BLaER1 (cell line): ENCODE measurements around the gene MRPS2.

Experiments used
- H3K27ac ChIP-seq: shearing (Covaris generic); formaldehyde crosslinking; 2 replicates; pipeline ENCODE4 v1.8.1; 2022
- H3K27me3 ChIP-seq: shearing (Covaris generic); formaldehyde crosslinking; 2 replicates; pipeline ENCODE4 v1.8.1; 2022
- H3K36me3 ChIP-seq: shearing (Covaris generic); formaldehyde crosslinking; 2 replicates; pipeline ENCODE4 v1.8.1; 2022
- H3K4me1 ChIP-seq: shearing (Covaris generic); formaldehyde crosslinking; 2 replicates; pipeline ENCODE4 v1.8.1; 2022
- H3K4me2 ChIP-seq: shearing (Covaris generic); formaldehyde crosslinking; 2 replicates; pipeline ENCODE4 v1.8.1; 2022
- H3K4me3 ChIP-seq: shearing (Covaris generic); formaldehyde crosslinking; 2 replicates; pipeline ENCODE4 v1.8.1; 2022
- H3K9ac ChIP-seq: shearing (Covaris generic); formaldehyde crosslinking; 2 replicates; pipeline ENCODE4 v1.8.1; 2022
- H3K9me3 ChIP-seq: shearing (Covaris generic); formaldehyde crosslinking; 2 replicates; pipeline ENCODE4 v1.8.1; 2022
- H4K20me1 ChIP-seq: shearing (Covaris generic); formaldehyde crosslinking; 2 replicates; pipeline ENCODE4 v1.8.1; 2022
- Cebpa-rat ChIP-seq: shearing (Covaris generic); IDR thresholded peaks from 2 replicates; pipeline ENCODE4 v1.8.1; 2022

Gene MRPS2

GRCh38 chr9:135504262-135505243 lies 4.1 kb downstream of the MRPS2 start:
- no peaks in the 10 kb centered on the region for H3K27me3 ChIP-seq
- peaks cover 11% of the 10 kb centered on the region for H3K4me1 ChIP-seq
- H3K9ac ChIP-seq = no peak overlapping the region
- H3K4me3 ChIP-seq = no peak overlapping the region
- H3K36me3 ChIP-seq = peaks cover 47% of the 10 kb centered on the region
- H3K4me2 ChIP-seq = no peak overlapping the region
- no peak overlapping the region for H3K27ac ChIP-seq
- peaks cover 16% of the 10 kb centered on the region for H3K9me3 ChIP-seq
- peaks cover 53% of the 10 kb centered on the region for H4K20me1 ChIP-seq
- TF ChIP-seq Cebpa-rat = no peak

- TF ChIP-seq Cebpa-rat = no peak
- H3K4me3 ChIP-seq = no peak overlapping the region
- H3K9ac ChIP-seq = no peak overlapping the region
- H3K4me2 ChIP-seq = no peak overlapping the region
- peaks cover 53% of the 10 kb centered on the region for H4K20me1 ChIP-seq
- H3K27ac ChIP-seq = no peak overlapping the region
- H3K27me3 ChIP-seq = no peaks in the 10 kb centered on the region
- H3K9me3 ChIP-seq = peaks cover 20% of the 10 kb centered on the region
- peaks cover 10% of the 10 kb centered on the region for H3K4me1 ChIP-seq
- peaks cover 47% of the 10 kb centered on the region for H3K36me3 ChIP-seq
These were observed 5.1 kb downstream of the MRPS2 start for GRCh38 chr9:135505406-135506187.

- Histone ChIP-seq H3K36me3 (peaks cover 46% of the 10 kb centered on the region), H3K4me1 (peaks cover 10% of the 10 kb centered on the region), H3K4me3 (no peak overlapping the region), H3K4me2 (no peak overlapping the region), H3K27ac (no peak overlapping the region), H3K9me3 (peaks cover 20% of the 10 kb centered on the region), H3K27me3 (no peaks in the 10 kb centered on the region), H4K20me1 (peaks cover 46% of the 10 kb centered on the region), H3K9ac (no peak overlapping the region)
- TF ChIP-seq Cebpa-rat = no peak
These were observed 6.0 kb downstream of the MRPS2 start for GRCh38 chr9:135506327-135507103.

GRCh38 chr9:135507104-135508035 lies 6.9 kb downstream of the MRPS2 start:
- H4K20me1 ChIP-seq = peaks cover 37% of the 10 kb centered on the region
- no peak overlapping the region for H3K9ac ChIP-seq
- H3K4me3 ChIP-seq = no peak overlapping the region
- H3K27me3 ChIP-seq = no peaks in the 10 kb centered on the region
- no peak overlapping the region for H3K4me2 ChIP-seq
- peaks cover 38% of the 10 kb centered on the region for H3K36me3 ChIP-seq
- TF ChIP-seq Cebpa-rat = no peak
- peaks cover 6% of the 10 kb centered on the region for H3K4me1 ChIP-seq
- H3K27ac ChIP-seq = no peak overlapping the region
- peaks cover 20% of the 10 kb centered on the region for H3K9me3 ChIP-seq

GRCh38 chr9:135508211-135508820 lies 7.8 kb downstream of the MRPS2 start:
- H3K9me3 ChIP-seq = peaks cover 20% of the 10 kb centered on the region
- peaks cover 28% of the 10 kb centered on the region for H4K20me1 ChIP-seq
- H3K4me2 ChIP-seq = no peak overlapping the region
- TF ChIP-seq Cebpa-rat = no peak
- H3K9ac ChIP-seq = no peak overlapping the region
- no peaks in the 10 kb centered on the region for H3K27me3 ChIP-seq
- peaks cover 28% of the 10 kb centered on the region for H3K36me3 ChIP-seq
- H3K27ac ChIP-seq = no peak overlapping the region
- H3K4me3 ChIP-seq = no peak overlapping the region
- peaks cover 6% of the 10 kb centered on the region; the same call in 1 of the 2 replicates for H3K4me1 ChIP-seq

GRCh38 chr9:135509458-135509857 lies 9.0 kb downstream of the MRPS2 start:
- Histone ChIP-seq H3K27ac (no peak overlapping the region), H3K4me3 (no peak overlapping the region), H3K27me3 (no peaks in the 10 kb centered on the region), H3K4me1 (peaks cover 6% of the 10 kb centered on the region; the same call in 1 of the 2 replicates), H3K9ac (no peak overlapping the region), H3K36me3 (peaks cover 17% of the 10 kb centered on the region), H3K4me2 (no peak overlapping the region), H3K9me3 (peaks cover 20% of the 10 kb centered on the region), H4K20me1 (peaks cover 16% of the 10 kb centered on the region)
- TF ChIP-seq Cebpa-rat = no peak

GRCh38 chr9:135512241-135512603 lies 11.7 kb downstream of the MRPS2 start:
- peaks cover 16% of the 10 kb centered on the region for H3K4me1 ChIP-seq
- no peak overlapping the region for H3K27ac ChIP-seq
- H3K4me2 ChIP-seq = no peak overlapping the region
- no peaks in the 10 kb centered on the region for H4K20me1 ChIP-seq
- H3K9ac ChIP-seq = no peak overlapping the region
- H3K9me3 ChIP-seq = peaks cover 20% of the 10 kb centered on the region
- no peaks in the 10 kb centered on the region for H3K36me3 ChIP-seq
- H3K4me3 ChIP-seq = no peak overlapping the region
- H3K27me3 ChIP-seq = no peaks in the 10 kb centered on the region
- TF ChIP-seq Cebpa-rat = no peak

GRCh38 chr9:135512904-135513303 lies 12.4 kb downstream of the MRPS2 start:
- Histone ChIP-seq H3K27ac (no peak overlapping the region), H3K4me1 (peaks cover 16% of the 10 kb centered on the region), H3K9me3 (peaks cover 20% of the 10 kb centered on the region), H4K20me1 (no peaks in the 10 kb centered on the region), H3K4me2 (no peak overlapping the region), H3K36me3 (no peaks in the 10 kb centered on the region), H3K9ac (no peak overlapping the region), H3K27me3 (no peaks in the 10 kb centered on the region), H3K4me3 (no peak overlapping the region)
- no peak for TF ChIP-seq Cebpa-rat
